ENCODE measurements around the gene PRKCE.

- TF ChIP-seq CTCF (conservative IDR thresholded peaks at IDR 0.05) (no peak), EZH2 (IDR thresholded peaks at IDR 0.05; ENCODE audit: low read depth) (no peak)
Observed at GRCh38 chr2:45634223-45634622, 17.3 kb upstream of the PRKCE start.
